ENCODE data around the gene SRRD.

- TF ChIP-seq CTCF (IDR thresholded peaks at IDR 0.05): no peak
- no peak for TF ChIP-seq POLR2A (IDR thresholded peaks at IDR 0.05)
Measured at GRCh38 chr22:26513838-26514237, 30.2 kb downstream of the SRRD start.

All from Peyer's patch (tissue), 4 donors.